GM21786 (cell line): Measurements from ENCODE around the gene DDB1.

Source experiments
- ATAC-seq: cut with Tn5 transposase; IDR thresholded peaks from one replicate; pipeline ENCODE4 v1.9.1; 2021; ENCODE audit not compliant: unreplicated experiment

Gene DDB1

DNA sequence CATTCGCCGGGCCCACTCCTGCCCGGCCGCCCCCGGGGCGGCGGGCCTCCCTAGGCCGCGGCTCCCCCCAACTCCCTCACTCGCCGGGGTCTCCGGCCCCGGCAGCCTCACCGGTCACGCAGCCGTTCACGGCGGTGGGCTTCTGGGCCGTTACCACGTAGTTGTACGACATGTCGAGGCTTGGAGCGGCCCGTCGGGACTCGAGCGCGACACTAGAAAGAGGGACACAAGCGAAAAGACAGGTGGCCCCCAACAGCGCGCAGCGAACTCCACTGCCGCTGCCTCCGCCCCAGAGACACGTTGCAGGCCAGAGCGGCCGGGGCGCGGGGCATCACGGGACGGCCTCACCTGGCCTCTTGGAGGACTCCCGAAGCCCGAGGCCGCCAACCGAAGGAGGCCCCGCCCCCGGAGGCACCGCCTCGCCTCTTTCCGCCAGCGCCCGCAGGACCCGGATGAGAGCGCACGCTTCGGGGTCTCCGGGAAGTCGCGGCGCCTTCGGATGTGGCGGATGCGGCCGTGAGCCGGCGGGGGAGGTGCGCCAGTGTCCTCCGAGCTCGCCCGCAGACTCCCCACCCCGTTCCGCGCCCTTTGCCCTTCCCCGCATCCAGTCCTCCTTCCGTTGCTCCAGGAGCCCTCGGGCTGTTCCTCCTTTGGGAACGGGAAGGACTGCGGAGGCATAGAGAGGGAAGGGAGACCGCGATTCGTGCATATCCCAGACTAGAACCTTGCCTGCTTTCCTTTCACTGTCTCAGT lies at the start of gene DDB1, which contains the start of gene TKFC:
Gene DDB1 (minus strand): TSS at position 309 of the 753 bp plus-strand sequence. CDS start 137 bp downstream, at position 172.
Gene TKFC (plus strand): TSS at position 432 of the 753 bp plus-strand sequence. CDS start 1,501 bp downstream, outside the sequence.
- peak; percentile 89 for ATAC-seq

DNA sequence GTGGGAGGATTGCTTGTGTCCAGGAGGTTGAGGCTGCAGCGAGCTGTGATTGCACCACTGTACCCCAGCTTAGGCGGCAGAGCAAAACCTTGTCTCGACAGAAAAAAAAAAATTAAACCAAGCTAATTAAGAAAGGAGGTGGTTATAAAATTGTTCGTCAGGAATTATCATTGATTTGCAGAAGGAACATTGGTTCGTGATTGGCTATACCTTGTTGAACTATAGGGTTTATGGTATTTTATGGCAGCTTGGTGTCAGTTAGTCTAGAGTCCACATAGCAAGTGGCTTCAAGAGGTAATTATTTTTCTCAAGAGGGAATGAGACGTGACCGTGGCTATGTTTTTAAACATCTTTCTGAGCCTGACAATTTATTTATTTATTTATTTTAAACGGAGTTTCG lies 48.0 kb upstream of the DDB1 start:
- ATAC-seq, result no peak

DNA sequence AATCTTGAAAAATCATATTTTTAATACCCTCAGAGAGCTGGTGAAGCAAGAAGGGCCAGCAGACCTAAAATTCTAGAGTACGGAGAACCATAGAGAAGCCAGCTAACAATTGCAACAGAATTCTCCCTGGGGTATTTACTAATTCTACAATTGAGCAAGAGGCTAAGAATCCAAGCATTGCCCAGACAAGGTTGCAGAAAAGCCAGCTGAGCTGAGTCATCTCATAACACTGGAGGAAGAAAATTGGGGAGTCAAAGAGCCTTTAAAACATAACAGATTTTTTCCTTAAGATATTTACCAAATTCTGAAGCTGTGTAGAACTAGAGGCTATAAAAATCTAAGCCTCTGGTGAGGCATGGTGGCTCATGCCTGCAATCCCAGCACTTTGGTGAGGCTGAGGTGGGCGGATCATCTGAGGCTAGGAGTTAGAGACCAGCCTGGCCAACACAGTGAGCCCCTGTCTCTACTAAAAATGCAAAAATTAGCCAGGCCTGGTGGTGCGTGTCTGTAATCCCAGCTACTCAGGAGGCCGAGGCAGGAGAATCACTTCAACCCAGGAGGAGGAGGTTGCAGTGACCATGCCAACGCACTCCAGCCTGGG lies 45.9 kb upstream of the DDB1 start:
- no peak for ATAC-seq

DNA sequence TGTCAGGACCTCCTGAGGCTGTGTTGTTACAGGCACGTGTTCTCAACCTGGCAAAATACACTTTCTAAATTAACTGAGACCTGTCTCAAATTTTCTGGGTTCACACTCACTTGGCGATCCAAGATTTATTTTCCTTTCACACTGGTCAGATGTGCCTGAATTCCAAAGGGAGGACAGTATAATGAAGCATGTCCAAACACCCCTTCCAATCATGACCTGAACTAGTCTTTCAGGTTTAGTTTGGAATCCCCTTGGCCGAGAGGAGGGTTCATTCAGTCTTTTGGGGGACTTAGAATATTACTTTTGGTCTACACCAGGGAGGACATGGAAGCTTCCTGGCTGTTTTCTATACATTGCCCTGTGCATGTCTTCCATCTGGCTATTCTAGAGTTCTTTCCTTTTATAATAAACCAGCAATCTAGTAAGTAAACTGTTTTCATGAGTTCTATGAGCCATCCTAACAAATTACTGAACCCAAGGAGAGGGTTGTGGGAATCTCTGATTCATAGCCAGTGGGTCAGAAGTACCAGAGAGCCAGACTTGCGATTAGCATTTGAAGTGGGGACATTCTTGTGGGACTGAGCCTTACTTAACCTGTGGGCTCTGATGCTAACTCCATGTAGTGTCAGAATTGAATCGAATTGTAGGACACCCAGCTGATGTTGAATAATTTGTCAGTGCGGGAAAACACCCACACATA lies 44.7 kb upstream of the DDB1 start:
- ATAC-seq, result no peak

DNA sequence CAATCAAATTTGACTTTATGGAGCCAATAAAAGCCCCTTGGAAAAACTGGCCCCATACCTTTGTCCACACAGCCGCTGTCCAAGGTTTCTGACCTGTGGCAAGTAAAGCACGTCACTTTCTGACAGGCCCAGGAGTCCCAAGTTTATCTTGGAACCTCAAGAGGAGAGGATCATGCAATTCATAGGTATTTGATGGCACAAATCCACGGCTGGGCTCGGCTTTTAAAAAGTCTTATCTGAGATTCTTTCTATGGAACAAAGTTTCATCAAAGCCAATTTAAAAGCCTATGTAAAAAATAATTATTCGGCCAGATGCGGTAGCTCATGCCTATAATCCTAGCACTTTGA lies 42.8 kb upstream of the DDB1 start:
- no peak for ATAC-seq

DNA sequence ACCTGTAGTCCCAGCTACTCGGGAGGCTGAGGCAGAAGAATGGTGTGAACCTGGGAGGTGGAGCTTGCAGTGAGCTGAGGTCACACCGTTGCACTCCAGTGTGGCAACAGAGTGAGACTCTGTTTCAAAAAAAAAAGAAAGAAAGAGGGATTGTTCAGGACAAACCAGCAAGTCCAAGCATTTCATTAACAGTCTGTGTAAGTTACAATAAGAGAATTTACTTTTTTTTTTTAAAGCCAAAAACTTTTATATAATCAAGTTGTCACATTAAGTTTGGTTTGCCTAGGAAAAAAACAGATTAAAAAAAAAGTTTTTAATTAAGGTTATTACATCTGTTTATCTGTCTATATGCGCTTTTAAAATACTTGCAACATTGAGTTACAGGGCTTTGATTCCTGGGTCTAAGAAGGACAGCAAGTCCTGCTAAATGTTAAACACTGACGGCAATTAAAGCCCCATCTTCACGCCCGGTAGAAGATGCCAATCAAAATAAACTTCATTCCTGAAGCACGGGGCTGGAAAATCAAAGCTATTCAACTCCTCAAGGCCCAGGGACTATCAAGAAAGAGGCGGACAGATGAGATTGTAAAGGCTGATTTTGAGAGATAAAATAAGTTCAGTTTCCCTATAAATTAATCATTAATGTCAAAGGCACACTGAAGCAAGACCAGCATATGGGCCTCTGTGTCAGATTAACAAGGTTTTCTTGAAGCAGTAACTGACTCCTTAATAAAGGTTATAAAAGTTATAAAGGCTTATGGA lies 39.9 kb upstream of the DDB1 start:
- no peak for ATAC-seq

DNA sequence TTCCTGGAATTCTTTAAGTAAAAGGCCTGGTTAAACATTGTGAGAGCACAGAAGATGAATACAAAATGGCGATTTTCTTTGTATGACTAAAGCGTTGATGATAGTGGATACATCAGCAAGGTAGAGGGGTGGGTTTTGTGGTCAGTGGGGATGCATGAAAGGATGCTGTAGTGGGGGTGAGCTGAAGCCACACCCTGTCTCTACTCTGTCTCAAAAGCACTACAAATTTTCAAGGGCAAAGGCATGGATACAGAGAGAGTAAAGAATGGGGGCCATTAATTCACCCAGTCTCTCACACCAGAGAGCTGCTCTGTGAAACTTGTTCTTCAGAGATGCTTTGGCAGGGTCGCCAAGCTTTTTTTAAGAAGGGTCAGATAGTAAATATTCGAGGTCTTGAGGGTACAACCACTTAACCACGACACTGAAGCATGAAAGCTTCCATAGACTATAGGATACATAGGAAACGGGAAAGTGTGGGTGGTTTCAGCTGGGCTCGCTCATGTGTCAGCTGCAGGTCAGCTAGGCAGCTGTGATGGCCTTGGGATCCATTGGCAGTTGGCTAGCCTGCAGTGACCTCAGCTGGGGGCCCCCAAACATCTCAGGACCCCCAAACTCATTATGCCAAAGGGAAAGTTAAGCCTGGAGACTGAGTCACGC lies 37.6 kb upstream of the DDB1 start:
- no peak for ATAC-seq

DNA sequence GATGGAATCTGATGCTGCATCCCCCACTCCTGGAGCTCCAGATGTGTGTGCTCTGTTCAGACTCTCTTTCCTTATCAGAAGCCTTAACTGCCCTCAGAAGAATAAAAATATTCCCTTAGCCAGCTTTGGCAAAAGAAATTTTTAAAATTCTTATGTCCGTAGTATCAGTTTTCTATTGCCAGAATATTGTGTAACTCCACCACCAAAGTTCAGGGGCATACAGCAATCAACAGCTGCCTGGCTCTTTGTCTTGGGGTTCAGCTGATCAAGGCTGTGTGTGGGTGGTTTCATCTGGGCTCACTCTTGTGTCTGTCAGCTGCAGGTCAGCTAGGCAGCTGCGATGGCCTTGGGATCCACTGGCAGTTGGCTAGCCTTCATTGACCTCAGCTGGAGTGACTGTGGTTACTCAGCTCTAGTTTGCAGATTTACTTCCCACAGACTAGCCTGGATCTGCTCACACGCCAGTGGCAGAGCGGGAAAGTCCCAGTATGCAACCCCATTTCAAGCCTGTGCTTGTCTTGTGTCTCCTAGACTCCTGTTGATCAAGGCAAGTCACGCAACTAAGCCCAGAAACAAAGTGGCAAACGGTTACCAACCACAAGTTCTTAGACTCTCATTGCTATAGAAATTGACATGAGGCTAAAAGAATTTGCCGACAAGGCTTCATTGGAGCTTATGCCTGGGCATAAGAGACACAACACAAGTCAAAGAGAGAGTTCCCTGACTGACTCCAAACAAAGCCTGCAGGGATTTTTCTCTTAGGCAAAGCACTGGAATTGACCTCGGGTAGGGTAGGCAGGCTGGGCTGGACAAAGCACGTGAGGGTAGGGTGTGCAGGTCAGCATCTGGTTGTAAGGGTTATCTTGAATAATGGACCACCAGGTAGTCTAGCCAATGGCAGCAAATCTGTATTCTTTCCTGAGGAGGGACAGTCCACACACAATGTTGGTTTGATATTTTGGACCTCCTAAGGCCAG lies 36.8 kb upstream of the DDB1 start:
- ATAC-seq, result no peak

DNA sequence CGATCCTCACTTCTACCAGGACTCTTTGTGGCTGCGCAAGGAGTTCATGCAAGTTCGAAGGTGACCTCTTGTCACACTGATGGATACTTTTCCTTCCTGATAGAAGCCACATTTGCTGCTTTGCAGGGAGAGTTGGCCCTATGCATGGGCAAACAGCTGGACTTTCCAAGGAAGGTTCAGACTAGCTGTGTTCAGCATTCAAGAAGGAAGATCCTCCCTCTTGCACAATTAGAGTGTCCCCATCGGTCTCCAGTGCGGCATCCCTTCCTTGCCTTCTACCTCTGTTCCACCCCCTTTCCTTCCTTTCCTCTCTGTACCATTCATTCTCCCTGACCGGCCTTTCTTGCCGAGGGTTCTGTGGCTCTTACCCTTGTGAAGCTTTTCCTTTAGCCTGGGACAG lies 35.7 kb upstream of the DDB1 start:
- no peak for ATAC-seq

DNA sequence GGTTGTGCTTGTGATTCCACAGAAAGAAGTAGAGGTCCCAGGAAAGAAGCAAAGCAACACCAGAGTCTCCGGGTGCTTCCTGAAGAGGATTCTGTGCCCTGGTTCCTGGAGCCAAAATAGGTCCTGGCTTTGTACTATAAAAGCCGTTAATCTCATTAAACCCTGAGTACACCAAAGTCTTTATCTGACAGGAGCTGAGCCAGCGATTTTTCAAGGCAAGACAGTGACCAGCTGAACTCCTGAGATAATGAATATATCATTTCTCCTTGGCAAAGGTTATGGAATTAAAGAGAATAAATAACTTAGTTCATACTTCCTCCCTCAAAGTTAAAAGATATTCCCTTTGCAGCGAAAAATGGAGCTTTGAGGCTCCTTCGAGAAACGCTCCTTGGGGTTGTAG lies 34.5 kb upstream of the DDB1 start:
- no peak for ATAC-seq

DNA sequence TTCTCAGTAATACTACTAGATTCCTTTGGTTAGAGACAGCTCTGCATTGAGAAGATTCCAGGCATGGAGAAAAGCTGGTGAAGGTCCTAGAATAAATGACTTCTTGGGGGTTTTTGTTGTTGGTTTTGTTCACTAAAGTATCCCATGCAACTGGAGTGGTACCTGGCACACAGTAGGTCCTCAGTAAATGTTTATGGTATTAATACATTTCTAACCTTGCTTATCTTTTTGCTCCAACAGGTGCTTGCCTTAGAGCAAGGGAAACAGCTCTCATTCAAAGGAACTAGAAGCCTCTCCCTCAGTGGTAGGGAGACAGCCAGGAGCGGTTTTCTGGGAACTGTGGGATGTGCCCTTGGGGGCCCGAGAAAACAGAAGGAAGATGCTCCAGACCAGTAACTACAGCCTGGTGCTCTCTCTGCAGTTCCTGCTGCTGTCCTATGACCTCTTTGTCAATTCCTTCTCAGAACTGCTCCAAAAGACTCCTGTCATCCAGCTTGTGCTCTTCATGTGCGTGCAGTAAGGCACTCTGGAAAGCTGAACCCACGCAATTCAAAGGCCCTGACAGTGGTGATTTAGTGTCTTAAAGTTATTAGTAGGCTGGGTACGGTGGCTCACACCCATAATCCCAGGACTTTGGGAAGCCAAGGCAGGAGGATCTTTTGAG lies 31.2 kb upstream of the DDB1 start:
- ATAC-seq, result no peak

DNA sequence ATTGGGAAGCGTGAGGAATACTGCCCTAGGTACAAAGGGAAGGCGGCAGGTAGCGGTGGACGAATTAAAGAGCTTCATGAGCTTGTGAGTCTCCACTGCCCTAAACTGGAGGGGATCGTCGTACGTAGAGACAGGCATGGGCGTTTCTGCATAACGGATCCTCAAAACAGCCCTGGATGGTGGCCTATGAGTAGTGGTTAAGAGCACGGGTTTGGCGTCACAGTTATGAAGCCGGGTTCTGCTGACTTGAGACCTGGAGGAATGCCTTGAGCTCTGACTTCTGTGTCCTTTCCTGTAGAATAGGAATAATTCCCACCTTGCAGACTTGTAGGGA lies 29.6 kb upstream of the DDB1 start:
- ATAC-seq, result no peak

DNA sequence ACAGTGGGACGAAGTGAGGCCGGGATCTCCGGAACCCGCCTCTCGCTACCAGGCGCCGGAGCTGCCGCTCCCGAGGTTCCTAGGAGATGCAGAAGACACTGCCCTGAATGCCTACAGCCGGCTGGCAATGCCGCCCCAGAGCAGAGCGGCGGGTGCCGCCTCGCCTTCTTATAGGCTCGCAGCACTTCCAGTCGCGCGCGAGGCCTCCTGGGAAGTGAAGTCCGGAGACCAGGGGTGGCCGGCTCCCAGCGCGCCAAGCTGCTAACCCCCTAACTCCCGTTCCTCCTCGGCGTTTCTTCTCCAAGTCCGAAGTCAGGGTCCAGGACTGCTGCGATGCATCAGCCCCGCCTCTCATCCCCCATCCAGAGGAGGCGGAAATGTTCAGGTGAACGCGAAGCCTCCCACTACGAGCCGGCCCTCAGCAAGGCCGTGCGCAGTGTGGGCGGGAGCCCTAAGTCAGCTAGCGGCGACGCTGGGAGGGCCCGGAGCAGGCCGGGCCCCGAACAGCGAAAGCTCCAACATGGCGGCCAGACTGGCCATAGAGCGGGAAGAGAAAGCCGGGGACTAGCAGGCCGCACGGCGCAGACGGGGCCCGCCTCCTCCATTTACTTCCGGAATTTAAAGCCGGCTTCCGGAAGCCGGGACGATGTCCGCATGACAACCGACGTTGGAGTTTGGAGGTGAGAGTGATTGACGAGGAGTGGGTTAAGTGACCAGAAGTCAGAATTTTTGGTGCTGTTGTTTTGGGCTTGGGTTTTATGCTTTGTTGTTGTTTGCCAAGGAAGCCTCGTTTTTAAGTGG lies 29.0 kb upstream of the DDB1 start, which contains the start of the genes CYB561A3 and TMEM138:
Gene CYB561A3 (minus strand): TSS at position 142 of the 801 bp plus-strand sequence. CDS start 5,169 bp downstream, outside the sequence.
Gene TMEM138 (plus strand): TSS at position 634 of the 801 bp plus-strand sequence. CDS start 2,017 bp downstream, outside the sequence.
- ATAC-seq, result peak; percentile 77

DNA sequence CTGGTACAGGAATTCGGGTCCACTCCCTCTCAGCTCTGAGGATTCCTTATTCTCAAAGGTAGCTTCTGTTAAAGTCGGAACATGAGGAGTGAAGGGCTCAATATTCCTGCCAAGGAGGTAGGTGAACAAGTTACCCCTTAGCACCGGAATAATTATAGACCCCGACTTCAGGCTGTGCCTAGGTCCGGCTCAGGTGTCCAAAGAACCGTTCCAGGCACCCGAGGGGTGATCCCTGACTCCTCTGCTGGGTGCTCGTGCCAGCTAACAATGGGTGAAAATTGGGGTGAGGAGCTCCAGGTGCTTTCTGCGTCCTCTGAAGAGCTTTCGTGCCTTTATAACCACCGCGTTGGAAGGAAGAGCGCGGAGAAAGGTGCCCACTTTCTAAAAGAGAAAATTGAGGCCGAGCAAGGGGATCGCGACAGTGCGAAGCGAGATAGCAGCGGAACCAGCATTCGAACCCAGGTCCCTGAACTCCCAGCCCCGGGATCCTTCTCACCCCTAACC lies 28.4 kb upstream of the DDB1 start:
- ATAC-seq, result no peak

DNA sequence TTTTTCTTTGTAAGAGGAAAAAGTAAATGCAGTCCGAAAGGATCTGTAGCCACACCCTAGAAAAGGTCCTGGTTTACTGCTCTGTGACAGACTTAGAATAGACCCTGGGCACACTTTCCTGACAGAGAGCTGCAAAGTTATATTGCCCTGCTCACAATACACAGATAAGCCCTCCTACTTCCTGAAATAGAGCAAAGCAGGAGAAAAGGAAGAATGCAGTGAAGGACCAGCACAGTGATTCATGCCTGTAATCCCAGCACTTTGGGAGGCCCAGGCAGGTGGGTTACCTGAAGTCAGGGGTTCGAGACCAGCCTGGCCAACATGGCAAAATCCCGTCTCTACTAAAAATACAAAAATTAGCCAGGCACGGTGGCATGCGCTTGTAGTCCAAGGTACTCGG lies 26.6 kb upstream of the DDB1 start:
- no peak for ATAC-seq

DNA sequence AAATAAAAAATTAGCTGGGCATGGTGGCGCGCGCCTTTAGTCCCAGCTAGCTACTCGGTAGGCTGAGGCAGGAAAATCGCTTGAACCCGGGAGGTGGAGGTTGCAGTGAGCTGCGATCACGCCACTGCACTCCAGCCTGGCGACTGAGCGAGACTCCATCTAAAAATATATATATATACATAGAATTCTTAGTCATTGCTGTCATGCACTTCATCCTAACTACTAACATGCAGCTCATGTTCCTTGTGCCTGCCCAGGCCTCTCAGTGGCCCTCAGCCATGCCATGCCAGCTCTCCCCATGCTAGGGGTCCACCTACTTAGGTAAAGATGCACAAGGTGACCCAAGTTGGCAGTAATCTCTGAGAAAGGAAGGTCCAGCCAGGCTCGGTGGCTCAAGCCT lies 25.7 kb upstream of the DDB1 start:
- ATAC-seq, result no peak

DNA sequence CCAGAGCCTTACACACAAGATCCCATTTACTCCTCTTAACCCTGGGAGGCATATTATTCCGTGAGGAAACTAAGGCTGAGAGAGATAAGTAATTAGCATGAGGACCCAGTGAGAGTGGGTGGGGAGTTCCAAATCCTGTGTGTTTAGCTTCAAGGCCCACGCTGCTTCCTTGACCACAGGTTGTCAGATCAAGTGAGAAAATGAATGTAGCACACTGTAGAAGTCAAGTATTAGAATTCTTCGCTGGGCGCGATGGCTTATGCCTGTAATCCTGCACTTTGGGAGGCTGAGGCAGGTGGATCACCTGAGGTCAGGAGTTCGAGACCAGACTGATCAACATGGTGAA lies 25.0 kb upstream of the DDB1 start:
- ATAC-seq, result no peak

DNA sequence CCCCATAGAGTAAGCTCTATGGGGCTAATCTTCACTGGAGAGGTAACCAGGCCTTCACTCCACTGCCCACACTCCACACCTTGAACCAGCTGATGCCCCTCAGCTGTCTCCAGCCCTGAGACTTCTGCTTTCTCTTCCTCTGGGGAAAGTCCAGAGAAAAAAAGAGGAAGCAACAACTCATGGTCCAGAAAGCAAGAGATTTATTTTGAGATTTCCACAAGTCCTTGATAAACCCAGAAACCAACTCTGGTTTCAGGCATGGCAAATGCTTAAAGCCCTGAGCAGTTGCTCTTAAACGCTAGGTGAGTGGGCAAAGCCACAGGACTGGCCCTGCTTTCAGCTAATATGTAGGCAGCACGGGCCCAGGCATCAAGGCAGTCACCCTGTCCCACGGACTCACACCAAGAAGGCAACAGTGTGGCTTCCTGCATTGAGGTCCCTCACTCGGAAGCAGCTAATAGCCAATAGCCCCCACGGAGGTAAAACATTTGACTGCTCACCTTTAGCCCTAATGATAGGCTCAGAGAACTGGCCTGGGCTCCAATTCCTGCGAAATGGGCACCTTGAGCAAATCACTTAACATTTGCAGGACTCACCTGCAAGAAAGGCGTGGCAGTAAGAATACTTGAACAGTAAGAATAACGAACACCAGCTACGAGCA lies 24.5 kb upstream of the DDB1 start:
- peak; percentile 50 for ATAC-seq
